ENCODE data around the gene PRR5.
"Not testable (repeated sequence)": the region's sequence is repeated elsewhere in the genome, so short reads cannot be mapped to it uniquely, and the experiment has no call there.

The PRR5 gene

DNA sequence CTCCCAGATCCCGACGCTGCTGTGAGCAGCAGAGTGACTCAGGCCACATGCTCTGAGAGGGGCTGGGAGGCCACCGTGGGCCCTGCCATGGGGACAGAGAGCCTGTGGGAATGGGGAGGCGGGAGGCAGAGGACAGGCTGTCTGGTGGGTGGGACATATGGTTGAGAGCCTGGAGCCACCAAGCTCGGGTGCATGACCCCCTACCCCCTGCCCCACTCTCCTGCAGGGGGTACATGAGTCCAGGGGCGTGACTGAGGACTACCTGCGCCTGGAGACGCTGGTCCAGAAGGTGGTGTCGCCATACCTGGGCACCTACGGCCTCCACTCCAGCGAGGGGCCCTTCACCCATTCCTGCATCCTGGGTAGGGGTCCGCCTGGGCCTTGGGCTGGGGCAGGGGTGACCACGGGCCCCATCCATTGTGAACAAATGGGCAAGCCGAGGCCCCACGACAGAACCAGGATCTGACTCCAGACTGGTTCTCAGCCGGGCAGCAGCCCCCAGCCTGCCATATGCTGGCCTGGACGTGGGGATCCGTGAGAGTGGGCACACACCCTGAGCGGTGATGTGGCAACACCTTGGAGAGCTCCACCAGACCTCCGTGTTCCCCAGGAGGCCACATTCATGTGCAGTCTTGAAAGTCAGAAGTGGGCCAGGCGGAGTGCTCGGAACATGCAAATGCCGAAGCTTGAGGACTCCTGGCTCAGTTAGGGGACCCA, 33.0 kb downstream of the PRR5 start:
- no peak for DNase-seq (ENCODE audit: low spot score)

DNA sequence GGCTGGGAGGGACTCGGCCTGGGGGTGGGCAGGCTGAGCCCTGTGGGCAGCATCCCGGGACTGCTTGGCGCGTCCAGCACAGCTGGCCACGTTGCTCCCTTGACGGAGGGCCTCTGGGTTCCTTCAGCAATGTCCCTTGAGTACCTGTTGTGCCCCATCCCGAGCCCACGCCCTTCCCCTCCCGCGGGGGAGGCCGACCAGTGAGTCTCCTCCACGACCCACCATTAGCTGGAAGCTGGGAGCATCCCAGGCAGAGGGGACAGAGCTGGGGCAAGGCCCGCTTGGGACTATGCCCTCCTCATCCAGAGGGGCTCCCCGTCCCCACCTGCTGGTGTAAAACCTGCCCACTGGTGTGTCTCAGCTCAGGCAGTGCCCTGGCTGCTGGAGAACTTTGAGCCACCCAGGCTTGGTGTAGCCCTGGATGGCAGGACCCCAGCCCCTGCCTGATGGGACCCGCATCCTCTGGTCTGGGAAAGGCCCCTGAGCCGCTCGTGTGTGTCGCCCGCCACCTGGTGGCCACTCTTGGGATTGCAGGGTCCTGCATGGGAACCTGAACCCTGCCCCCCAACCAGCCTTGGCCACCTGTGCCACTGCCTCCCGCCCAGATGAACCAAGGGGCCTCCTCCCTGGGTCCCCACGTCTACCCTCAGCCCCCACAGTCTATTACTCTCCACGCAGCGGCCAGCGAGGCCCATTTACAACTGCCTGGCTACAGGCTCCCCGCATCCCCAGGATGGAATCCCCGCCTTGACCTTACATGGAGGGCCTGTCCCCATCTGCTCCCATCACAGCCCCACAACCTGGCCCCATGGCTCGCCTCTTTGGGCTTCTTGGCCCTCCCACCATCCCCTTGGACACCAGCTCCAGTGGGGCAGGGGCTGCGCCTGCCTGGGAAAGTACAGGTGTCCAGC, 33.8 kb downstream of the PRR5 start:
- peak; percentile 28 for DNase-seq (ENCODE audit: low spot score)

DNA sequence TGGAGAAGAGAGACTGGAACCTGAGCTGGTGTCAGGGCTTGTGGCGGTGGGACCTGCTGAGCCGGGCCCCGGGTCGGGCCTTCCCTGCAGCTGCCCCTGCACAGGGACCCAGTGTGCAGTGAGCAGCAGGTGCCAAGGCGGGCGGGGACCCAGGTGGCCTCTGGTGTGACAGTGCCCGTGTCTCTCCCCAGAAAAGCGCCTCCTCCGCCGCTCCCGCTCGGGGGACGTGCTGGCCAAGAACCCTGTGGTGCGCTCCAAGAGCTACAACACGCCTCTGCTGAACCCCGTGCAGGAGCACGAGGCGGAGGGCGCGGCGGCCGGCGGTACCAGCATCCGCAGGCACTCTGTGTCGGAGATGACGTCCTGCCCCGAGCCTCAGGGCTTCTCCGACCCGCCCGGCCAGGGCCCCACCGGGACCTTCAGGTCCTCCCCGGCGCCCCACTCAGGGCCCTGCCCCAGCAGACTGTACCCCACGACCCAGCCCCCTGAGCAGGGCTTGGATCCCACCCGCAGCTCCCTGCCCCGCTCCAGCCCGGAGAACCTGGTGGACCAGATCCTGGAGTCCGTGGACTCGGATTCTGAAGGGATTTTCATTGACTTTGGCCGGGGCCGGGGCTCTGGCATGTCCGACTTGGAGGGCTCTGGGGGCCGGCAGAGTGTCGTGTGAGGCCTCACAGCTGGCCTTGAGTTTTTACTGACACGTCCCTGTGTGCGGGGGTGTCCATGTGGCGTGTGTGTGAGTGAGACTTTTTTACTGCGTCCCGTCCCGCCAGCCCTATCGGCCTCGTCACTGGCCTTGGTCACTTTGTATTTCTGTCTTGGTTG, 34.8 kb downstream of the PRR5 start:
- DNase-seq (ENCODE audit: low spot score) = no peak

DNA sequence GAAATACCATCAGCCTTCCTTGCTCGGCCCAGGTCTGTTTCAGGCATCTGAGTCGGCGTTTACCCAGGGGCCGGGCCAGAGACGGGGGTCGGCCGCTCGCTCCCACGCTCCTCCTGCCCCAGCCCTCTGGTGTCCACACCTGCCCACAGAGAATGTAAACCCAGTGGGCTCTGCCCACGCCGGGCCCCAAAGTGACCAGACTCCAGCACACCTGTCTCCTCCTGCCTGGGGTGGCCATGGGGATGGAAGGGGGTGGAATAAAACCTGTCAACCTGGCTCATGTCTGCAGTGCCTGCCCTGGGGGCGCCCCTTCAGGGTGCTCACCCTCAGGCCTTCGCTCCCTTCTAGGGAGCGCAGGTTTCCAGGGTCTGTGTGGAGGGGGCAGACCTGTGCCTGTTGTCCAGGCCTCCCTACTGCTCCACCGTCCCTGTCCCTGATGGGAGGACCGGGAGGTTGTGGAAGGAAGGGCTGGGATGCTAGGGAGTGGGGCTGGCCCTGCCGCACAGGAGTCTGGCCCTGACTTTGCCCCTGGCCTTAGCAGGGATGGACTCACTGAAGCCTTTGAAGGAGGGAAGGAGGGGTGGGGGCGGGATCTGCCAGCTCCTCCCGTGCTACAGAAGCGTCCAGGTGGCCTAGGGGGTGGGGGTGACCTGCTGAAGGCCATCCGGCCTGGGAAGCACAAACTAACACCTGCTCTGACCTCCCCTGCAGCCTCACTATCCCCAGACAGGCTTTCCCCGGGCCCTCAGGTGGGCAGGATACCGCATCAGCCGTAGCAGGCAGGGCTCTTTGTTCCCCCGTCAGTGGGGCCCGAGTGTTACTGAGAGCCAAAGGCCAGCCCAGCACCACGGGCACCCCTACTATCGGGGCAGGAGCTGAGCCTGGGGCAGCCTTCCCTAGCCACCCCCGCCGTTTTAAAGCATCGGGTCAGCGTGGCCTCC, 35.7 kb downstream of the PRR5 start:
- no peak for DNase-seq (ENCODE audit: low spot score)

DNA sequence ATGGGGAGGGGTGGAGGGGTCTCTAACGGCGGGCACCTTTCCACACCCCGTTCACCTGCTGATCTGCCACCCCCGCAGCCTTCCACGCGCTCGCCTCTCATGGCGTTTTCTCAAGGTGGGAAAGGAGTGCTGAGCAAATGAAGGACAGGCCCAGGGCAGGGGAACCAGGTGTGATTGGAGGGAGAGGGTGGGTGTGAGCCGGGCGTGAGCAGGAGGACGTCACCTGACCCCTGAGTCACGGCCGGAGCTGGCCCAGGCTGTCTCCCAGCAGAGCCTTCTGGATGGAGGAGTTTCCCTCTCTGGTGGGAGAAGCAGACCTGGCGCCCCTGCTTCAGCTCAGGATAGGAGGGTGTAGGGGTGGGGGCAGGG, 36.3 kb downstream of the PRR5 start:
- DNase-seq (ENCODE audit: low spot score) = no peak

DNA sequence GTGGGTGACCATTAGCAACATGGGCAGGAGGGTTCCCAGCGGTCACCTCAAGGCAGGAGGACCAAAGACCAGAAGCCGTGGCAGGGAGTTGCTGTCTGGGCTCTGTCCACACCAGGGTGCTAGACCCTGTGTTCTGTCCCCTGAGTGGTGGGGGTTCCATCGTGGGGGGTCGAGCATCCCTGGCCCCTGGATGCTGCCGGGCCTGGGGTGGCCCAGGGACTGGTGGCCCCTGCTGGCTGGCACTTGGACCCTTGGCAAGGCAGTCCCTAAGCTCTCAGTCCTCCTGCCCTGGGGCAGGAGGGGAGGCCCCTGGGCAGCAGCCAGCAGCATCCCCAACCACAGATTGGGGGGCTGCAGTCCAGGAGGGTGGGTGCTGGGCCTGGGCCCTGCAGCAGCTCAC, 37.0 kb downstream of the PRR5 start:
- no peak for DNase-seq (ENCODE audit: low spot score)

DNA sequence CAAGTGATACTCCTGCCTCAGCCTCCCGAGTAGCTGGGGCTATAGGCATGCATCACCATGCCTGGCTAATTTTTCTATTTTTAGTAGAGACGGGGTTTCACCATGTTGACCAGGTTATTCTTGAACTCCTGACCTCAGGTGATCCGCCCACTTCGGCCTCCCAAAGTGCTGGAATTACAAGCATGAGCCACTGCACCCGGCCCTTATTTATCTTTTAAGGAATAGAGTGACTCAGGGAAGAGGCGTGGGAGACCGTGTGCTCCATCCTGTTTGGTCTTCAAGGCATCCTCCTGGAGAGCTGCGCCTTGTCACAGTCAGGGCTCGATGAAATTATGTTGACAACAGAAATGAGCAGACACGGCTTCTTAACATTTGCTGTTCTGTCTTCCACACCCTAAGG, 37.7 kb downstream of the PRR5 start:
- DNase-seq (ENCODE audit: low spot score) = not testable (repeated sequence)

DNA sequence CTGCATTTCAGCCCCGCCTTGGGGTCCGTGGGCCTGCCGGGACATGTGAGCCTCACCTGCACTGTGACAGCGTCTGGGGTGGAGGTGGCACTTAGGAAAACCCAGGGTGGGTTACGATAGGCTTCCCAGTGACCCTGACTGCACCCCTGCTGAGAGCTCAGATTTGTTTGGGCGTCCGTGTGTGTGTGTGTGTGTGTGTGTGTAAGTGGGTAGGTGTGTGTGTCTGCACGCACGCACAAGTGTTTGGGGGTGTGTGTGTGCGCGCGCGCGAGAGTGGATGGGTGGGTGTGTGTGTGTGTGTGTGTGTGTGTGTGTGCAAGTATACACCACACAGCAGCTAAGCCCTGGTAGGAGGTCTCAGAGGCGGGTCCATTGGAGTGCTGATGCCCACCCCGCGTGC, 38.3 kb downstream of the PRR5 start:
- DNase-seq (ENCODE audit: low spot score) = no peak

DNA sequence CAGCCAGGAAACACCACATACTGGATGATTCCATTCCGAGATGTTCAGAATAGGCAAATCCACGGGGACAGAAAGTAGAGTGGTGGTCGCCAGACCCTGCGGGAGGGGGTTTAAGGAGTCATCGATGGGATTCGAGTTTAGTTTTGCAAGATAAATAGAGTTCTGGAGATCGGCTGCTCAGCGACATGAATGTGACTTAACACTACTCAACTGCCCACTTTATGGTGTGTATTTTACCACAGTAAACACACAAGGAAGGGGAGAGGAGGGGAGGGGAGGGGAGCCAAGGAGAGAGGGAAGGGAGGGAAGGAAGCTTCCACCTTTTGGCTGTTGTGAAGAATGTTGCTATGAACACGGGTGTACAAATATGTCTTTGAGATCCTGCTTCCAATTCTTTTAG, 39.9 kb downstream of the PRR5 start:
- no peak for DNase-seq (ENCODE audit: low spot score)

DNA sequence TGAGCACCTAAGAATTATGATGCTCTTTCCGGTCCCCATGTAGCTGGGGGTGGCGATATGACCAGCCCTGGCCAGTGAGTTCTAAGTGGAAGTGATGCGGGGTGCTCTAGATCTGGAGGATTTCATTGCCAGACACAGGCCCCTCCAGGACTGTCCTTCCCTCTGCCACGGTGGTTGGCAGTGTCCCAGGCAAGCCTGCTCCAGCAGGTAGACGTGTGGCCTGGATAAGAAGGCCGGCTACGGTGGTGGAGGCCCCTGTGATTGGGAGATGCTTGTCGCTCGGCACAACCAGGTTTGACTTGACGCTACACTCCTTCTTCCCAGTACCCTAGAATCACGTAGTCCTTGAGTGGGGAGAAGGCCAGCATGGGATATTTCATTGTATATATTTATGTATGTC, 41.2 kb downstream of the PRR5 start:
- DNase-seq (ENCODE audit: low spot score) = no peak

DNA sequence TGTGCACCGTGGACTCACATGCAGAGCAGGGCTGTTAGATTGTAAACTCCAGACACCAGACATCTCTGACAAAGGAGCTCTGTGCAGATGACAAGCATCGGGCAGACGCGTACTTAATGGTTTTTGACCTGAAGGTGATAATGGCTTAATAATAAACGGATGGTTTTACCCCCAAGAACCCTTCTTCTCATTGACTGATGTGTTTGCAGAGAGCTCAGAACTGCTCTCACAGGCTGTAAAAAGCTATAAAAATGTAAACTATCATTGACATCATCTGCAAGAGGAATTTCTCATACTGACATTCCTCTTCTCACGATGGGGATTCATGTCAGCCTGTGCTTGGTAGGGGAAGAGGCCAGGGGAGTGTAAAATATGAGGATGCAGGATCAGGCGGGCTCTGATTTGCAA, 41.8 kb downstream of the PRR5 start:
- DNase-seq (ENCODE audit: low spot score) = no peak

DNA sequence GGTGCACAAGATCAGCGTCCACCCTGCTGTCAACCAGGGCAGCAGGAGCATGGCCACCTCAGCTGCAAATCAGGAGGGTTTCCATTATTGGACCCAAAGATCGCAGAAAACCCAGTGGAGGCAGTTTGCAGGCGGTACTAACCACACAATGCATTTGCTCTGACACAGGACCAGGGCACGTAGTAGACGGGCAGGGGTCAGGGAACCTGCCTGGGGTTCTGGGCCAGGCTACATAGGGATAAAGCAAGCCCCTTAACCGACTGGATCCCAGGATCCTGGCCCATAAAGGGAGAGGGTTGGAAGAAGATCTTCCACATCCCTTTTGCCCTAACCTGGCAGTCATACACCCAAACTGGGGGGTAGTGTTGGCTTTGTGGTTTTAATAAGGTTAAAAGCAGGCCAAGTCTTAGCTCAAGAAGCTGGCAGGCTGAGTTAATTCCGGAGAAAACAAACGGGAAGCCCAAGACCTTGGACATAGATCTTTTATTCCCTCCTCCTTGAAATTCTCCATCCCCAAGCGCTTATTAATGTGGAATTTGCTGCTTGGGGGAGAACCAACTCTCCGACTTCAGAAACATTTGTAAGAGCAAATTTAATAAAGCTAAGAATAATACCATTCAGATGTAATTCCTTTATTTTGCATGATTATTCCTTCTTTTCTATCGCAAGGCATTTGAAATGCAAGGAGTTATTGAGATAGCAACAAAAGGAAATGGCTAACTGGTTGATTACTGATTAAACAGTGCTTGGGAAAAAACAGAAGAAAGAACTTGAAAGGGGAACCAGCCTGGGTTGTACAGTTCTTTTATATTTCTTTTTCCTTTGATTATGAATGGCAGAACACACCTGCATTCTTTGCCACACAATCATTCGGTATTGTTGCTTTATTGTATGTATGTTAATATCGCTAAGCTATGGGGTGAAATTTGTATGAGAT, 44.1 kb downstream of the PRR5 start:
- no peak for DNase-seq (ENCODE audit: low spot score)

DNA sequence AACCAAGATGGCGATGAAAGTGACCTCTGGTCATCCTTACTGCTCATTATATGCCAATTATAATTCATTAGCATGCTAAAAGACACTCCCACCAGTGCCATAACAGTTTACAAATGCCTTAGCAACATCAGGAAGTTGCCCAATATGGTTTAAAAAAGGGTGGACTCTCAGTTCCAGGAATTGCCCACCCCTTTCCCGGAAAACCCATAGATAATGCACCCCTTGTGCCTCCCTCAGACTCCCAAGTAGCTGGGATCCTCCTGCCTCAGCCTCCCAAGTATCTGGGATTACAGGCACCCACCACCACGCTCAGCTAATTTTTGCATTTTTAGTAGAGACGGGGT, 45.8 kb downstream of the PRR5 start:
- DNase-seq (ENCODE audit: low spot score) = not testable (repeated sequence)

DNA sequence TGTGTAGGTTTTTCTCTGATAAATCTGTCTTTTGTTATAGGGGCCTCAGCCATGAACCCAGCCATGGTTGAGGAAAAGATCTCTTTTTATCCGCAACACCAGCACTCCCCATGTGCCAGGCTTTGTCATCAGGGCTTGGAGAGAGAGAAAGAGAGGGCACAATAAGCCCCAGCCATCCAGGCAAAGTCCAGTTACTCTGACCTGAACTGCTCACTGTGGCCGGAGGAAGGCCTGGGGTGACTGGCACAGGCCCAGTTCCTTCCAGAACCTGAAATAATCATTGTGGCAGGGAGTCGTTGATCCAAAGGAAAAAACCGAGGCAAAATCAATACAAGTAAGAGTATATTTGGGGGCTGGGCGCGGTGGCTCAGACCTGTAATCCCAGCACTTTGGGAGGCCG, 46.5 kb downstream of the PRR5 start:
- no peak for DNase-seq (ENCODE audit: low spot score)

DNA sequence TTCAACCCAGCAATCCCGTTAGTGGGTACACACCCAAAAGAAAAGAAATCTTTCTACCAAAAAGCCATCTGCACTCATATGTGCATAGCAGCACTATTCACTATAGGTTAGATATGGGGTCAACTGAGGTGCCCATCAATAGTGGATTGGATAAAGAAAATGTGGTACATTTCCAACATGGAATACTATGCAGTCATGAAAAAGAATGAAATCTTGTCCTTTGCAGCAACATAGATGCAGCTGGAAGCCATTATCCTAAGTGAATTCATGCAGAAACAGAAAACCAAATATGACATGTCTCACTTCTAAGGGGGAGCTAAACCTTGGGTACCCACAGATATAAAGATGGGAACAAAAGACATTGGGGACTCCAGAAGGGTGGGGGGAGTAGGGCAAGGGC, 48.5 kb downstream of the PRR5 start:
- DNase-seq (ENCODE audit: low spot score) = no peak

DNA sequence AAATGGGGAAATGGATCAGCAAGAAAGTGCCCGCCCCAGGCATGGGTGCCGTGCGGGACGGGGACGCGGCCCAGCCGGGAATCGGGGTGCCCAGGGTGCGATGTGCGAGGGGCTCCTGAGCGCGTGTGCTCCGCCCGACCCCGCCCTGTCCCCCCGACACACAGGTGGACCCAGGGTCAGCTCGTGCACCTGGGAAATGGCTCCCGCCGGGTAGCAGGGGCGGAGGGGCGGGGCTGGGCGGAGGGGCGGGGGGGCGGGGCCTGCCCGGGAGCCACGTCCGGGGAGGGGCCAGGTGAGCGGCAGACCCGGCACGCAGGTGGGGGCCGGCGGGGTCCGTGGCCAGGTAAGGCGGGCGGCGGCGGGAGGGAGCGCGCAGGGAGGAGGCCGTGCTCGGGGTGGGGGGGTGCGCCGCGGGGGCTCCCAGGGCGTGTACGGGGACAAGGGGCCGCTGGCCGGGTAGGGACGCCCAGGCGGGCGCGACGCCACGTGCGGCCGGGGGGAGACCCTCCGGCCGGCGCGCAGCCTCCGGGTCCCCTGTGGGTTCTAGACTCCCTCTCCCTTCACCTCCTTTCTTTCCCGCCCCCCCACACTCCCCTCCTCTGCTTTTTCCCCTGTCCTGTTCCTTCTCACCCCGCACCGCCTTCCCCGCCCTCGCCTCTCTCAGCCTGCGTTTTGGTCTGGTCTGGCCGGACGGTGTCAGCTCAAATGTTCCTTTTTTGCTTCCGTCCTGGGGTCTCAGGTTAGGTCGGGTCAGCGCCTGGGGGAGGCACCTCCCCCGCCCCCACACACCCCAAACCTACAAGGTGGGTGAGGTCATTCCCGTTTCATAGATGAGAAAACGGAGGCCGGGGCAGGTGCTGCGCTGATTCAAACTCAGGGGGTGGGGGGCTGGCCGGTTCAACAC, 50.5 kb downstream of the PRR5 start, which contains the start of gene ARHGAP8:
Gene ARHGAP8 (plus strand): TSS at position 291 of the 904 bp plus-strand sequence. CDS start 33,953 bp downstream, outside the sequence.
- DNase-seq (ENCODE audit: low spot score) = no peak

DNA sequence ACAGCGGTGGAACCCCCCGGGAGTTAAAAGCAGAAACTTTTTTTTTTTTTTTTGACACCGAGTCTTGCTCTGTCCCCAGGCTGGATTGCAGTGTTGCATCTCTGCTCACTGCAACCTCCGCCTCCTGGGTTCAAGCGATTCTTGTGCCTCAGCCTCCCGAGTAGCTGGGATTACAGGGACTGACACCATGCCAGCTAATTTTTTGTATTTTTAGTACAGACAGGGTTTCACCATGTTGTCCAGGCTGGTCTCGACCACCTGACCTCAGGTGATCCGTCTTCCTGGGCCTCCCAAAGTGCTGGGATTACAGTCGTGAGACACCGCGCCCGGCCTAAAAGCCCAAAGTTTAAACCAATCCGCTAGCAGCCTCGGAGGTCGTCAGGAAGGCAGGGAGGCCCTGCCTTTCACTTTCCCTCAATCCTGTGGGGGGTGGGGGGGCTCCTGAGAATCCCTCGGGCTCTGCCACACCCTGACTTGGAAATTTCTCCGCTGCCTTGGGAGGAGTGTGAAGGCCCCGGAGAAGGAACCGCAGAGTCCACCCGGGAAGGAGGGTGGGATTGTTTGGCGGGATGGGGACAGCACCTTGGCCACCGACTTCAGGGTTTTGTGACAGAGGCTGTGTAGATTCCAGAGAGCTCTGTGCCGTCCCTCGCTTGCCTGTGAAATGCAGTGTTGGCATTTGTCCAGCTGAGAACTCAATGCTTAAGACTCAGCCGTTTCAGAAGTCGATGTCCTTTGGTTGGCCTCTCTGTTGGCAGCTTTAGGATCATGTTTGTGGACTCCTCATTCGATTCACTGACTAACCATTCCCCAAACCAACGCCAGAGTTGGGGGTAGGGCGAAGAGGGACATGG, 51.4 kb downstream of the PRR5 start:
- no peak for DNase-seq (ENCODE audit: low spot score)

DNA sequence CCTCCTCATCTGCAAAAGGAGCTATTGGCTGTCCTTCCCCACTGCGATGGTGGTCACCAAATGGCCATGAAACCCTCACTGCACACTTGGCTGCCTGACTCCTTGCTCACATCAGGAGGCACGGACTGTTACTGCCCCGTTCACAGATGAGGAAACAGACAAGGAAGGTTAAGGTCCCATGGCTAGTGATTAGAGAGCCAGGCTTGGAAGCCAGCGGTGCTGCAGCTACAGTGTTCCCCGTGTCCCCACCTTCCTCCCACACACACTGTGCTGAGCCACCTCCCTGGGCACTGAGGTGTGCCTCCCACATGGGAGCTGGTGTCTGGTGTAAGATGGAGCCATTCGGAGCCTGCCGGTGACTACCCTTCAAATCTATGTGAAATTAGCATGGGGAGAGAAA, 53.0 kb downstream of the PRR5 start:
- no peak for DNase-seq (ENCODE audit: low spot score)
